WI38 (cell line): Measurements from ENCODE around the gene TBX10.

Experiments
- H3K4me3 ChIP-seq: 2 replicates; pipeline ENCODE4 v1.5.1; 2011; ENCODE audit warnings: low read depth, mild to moderate bottlenecking, control low read depth, low read length
- TF ChIP-seq, protein P1 (sequence below): IDR thresholded peaks from 2 replicates; pipeline ENCODE4 v1.5.1; 2012; ENCODE audit warnings: low read depth, mild to moderate bottlenecking, control low read depth, low read length

TBX10 gene

DNA sequence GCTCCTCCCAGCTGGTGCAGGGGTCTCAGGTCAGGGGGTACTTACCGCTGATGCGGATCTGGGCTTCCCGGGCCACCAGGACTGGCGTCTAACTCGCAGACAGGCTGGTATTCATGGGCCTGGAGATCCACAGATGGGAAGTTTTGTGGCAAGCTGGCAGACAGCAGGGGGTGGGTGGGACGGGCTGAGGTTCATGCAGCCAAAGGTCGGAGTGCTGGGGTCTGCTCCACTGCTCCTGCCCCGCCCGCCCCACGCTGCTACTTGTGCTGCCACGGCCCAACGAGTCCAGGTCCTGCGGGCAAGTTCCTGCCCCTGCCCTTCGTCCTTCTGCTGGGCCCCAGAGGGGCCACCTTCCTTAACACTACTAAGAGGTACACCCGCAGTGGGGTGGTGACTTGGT, 7.9 kb upstream of the TBX10 start:
- H3K4me3 ChIP-seq, result no peak overlapping the region
- TF ChIP-seq, protein P1, sequence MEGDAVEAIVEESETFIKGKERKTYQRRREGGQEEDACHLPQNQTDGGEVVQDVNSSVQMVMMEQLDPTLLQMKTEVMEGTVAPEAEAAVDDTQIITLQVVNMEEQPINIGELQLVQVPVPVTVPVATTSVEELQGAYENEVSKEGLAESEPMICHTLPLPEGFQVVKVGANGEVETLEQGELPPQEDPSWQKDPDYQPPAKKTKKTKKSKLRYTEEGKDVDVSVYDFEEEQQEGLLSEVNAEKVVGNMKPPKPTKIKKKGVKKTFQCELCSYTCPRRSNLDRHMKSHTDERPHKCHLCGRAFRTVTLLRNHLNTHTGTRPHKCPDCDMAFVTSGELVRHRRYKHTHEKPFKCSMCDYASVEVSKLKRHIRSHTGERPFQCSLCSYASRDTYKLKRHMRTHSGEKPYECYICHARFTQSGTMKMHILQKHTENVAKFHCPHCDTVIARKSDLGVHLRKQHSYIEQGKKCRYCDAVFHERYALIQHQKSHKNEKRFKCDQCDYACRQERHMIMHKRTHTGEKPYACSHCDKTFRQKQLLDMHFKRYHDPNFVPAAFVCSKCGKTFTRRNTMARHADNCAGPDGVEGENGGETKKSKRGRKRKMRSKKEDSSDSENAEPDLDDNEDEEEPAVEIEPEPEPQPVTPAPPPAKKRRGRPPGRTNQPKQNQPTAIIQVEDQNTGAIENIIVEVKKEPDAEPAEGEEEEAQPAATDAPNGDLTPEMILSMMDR, result no peak

DNA sequence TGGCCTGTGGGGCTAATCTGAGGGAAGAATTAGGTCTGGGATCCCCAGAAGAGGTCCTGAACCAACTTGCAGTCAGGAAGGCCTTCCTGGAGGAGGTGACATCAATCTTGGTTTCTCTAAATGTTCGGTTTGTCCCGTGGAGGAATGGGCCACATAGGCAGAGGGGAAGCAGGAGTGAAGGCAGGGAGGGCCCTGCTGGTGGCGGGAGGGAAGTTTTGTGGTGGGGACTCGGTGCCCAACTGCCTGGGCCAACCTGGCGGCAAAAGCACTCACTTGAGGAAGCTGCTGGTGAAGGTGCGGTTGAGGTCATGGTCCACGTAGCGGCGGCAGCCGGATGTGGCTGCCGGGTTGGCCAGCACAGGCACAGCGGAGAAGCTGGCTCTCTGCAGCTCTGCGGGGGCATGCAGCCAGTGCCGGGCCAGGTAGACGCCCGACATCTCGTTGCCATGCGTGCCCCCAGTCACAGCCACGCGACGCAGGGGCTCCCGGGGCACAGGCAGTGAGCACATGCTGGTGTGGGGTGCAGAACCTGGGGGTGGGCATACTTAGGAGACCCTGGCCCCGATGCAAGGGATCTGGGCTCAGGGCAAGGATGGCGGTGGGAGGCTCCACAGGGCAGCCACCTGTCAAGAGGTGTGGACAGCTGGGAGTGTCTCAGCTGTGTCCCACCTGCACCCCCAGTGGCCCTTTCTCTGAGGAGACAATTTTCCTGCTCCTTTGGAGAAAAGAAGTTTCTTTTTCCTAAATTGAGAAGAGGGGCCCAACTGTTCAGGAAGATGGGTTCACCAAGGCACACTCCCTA, 7.2 kb upstream of the TBX10 start:
- H3K4me3 ChIP-seq, result no peak overlapping the region
- TF ChIP-seq, protein P1, result no peak

DNA sequence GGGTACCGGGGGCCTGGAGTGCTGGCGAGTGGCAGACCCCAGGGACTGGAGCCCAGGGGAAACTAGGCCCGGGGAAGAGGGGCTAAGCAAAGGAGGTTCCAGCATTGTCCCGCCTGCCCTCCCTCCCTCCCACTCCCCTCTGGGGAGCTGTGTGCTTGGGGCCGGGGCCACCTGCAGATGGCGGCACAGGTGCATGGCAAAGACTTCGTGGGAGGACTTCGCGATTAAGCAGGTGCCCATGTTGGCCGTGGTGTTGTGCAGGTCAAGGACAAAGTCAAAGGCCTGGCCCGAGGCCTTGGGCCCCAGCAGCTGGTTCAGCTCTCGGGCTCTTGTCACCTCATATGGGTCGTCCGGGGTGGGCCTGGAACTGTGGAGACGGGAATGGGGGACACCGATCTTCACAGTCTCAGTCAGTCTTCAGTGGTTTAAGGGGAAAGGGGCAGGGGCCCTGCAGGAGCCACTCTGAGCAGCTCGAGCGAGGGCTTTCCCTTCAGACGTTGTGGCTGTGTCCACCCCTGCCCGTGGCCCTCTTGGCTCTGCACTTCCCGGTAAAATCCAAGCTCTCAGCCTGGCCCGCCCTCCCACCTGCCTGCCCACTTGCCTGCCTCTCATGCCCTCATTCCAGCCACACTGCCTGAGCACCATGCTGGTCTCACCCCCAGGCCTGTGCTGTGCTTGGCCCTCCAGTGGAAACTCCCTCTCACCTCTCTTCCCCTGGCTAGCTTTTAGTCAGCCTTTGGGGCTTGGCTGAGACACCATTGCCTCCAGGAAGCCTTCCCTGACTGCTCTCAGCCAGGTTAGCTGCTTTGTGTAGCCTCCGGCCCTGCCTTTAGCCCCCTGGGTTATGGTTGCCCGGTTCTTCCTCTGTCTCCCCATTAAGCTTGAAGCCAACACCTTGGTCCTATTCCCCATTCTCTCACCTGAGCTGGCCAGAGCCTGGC, 6.2 kb upstream of the TBX10 start:
- TF ChIP-seq, protein P1, result no peak
- no peak overlapping the region for H3K4me3 ChIP-seq

DNA sequence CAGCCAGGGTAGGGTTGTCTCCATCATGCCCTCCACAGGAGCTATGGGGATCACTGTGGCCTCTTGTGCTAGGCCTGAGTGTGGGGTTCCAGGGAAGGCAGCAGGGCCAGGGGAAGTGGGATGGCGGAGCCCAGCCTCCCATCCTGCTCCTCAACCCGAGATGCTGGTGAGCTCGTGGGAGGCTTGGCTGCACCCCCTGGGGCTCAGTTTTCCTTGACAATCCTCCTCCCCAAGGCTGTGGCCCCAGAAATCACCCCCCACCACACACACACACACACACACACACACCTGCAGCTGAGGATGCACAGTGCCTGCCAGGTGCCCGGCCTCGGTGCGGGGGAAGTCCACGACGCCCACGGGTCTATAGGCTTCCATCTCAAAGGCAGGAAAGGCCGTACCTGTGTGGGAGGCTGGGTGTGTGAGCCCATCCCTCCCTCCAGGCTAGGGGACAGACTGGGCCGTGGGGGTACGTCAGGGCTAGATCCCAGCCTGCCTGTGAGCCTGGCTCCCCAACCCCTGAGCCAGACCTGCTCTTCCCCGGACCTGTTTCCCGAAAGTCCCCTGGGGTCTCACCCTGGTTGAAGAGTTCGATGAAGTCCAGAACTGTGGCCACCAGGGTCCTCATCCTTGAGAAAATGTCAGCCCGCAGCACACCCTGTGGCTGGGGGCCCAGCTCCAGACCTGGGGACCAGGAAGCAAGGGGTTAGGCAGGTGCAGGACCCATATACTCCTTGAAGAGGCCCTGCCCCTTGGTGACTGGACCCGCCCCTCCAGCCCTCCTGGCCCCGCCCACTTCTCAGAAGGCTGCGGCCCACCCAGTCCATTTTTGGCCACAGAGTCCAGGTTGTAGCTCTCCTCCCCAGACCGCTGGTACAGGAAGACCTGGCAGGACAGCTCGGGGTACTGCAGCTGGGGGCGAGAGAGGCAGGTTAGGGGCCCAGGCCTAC, 5.2 kb upstream of the TBX10 start:
- TF ChIP-seq, protein P1, result no peak
- no peak overlapping the region for H3K4me3 ChIP-seq

DNA sequence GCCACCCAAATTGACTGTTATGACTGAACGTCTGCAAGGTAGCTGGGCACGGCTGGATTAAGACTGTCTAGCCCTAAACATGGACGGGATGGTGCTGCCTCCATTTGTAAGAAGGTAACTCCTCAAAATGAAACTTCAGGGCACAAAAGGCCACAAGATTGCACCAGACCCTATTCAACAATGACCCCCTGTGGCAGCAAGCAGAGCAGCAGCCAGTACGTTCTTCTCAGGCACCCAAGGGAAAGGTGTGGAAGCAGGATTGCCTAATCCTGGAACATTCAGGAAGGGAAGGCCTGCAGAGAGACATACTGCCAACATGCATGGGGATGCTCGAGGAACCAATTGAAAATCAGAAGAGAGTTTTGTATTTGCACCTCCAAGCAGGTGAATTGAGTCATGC, 4.5 kb upstream of the TBX10 start:
- no peak overlapping the region for H3K4me3 ChIP-seq
- TF ChIP-seq, protein P1, result peak; percentile 28; the same call in 1 of the 2 replicates

DNA sequence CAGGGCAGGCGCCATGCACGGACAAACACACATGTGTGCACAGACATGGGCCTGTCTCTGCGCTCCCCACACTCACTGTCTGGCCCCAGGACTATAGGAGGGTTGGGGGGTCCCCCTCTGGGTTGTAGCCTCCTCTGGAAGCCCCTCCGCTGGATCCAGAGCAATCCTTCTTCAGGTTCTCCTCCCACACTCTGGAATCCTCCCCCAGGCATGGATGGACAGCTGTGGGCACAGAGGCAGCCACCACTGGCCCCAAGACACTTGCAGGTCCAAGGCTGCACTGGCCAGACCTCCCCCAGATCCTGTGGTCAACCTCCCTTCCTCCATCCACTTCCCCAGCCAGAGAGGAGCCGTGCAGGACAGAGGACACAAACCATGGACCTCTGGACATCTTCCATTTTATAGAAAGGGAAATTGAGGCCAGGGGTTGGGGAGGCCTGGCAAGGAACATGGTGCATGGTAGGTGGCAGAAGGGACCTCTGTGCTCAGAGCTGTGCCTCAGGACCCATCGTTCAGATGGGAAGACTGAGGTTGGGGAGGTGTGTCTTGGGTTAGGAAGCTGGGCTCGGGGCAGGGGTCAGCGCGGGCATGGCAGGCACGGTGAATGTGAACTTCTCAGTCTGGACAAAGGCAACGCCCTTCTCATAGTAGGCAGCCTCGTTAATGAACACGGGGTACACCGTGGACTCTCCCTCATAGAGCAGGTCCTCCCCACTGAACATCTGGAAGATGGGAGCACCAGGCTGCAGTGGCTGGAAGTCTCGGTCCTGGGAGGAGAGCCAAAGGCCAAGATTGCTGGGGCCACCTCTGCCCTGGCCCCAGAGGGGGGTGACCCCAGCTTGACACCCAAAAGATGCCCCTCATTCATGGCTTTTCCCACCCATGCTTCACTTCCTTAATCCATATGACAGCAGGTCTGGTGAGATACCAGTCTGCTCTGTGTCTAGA, 2.9 kb upstream of the TBX10 start:
- no peak overlapping the region for H3K4me3 ChIP-seq
- TF ChIP-seq, protein P1, result no peak
